Measurements from ENCODE around the gene KANSL1L.

DNA sequence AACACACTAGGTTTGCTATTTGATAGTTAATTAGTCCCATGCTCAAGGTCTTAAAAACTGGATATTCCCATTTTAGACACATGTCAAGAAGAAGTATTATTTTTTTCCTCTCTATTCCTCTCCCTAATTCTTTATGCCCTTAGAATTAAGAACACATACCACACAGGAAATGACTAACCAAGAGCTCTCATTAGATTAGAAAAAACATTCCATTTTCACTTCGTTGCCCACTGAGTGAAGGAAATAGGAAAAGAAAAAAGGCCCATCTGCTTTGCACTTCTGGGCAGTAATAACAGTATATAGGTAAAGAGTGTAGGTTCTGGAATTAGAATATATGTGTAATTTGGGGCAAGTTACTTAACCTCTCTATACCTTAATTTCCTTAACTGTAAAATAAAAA lies 27.1 kb upstream of the KANSL1L start:
- no peak for TF ChIP-seq CTCF (IDR thresholded peaks at IDR 0.05; ENCODE audit: insufficient read depth, low read length)
- TF ChIP-seq SPI1 (IDR thresholded peaks at IDR 0.05; ENCODE audit: borderline replicate concordance, low read depth): no peak
